Lower leg skin (tissue), 3 donors: ENCODE results near the gene FOXF1.

ENCODE experiments used
- CTCF ChIP-seq, 3 donors: fragments of 450-650 bp; IDR thresholded peaks; one replicate each; pipeline ENCODE4 v1.5.1; 2016; ENCODE audit warnings: antibody characterized with exemption in 3 of 3, mild to moderate bottlenecking in 3 of 3, moderate library complexity in 2 of 3
- POLR2A ChIP-seq, 2 donors: fragments of 450-650 bp; IDR thresholded peaks; one replicate each; pipeline ENCODE4 v1.6.1; 2016 to 2017; ENCODE audit warnings: antibody characterized with exemption in 2 of 2, mild to moderate bottlenecking in 1 of 2, moderate library complexity in 1 of 2

- TF ChIP-seq CTCF (IDR thresholded peaks at IDR 0.05): no peak
- TF ChIP-seq POLR2A (IDR thresholded peaks at IDR 0.05): no peak
Measured at GRCh38 chr16:86555704-86556075, 45.4 kb downstream of the FOXF1 start.
